Muscle of back (tissue), 11 donors: Measurements from ENCODE around the gene FAM53A. TPM values are rescaled to one million over a fixed set of nuclear protein-coding genes. Genes with fewer than 3 reads are reported as not detected.

ENCODE experiments used
- DNase-seq, 3 donors: peaks; one replicate each; pipeline versions ENCODE4 v3.0.0 to v3.0.0-alpha.2; 2013
- polyA plus RNA-seq, 10 donors: library from polyadenylated mRNA; unstranded; fragments of 120-200 nt; gene quantifications; one replicate each; pipeline ENCODE4 v1.2.1, GENCODE V29; 2013; ENCODE audit not compliant: insufficient read length in 10 of 10

FAM53A gene
- polyA plus RNA-seq, 10 donors: 0.92 to 1.6 (median 1.2) TPM

- DNase-seq: no peak
These were observed 60.1 kb downstream of the FAM53A start for GRCh38 chr4:1623821-1624518.

- no peak for DNase-seq
These were observed 60.7 kb downstream of the FAM53A start for GRCh38 chr4:1623400-1623799.

- DNase-seq: no peak
These were observed 61.2 kb downstream of the FAM53A start for GRCh38 chr4:1622956-1623355.

GRCh38 chr4:1622238-1622637, 61.9 kb downstream of the FAM53A start:
- DNase-seq: no peak

- no peak for DNase-seq
These were observed 62.6 kb downstream of the FAM53A start for GRCh38 chr4:1621526-1621925.

GRCh38 chr4:1619151-1619672, 64.9 kb downstream of the FAM53A start:
- DNase-seq: no peak

- no peak for DNase-seq
These were observed 65.7 kb downstream of the FAM53A start for GRCh38 chr4:1618438-1618837.

GRCh38 chr4:1616557-1616930, 67.6 kb downstream of the FAM53A start:
- DNase-seq: no peak

- no peak for DNase-seq
These were observed 68.1 kb downstream of the FAM53A start for GRCh38 chr4:1615786-1616556.

- DNase-seq: no peak
These were observed 69.1 kb downstream of the FAM53A start for GRCh38 chr4:1614854-1615595.

- DNase-seq: no peak
These were observed 69.6 kb downstream of the FAM53A start for GRCh38 chr4:1614502-1614853.

- no peak for DNase-seq
These were observed 70.1 kb downstream of the FAM53A start for GRCh38 chr4:1614049-1614448.

- DNase-seq: no peak
These were observed 71.0 kb downstream of the FAM53A start for GRCh38 chr4:1613099-1613495.

- no peak for DNase-seq
These were observed 71.6 kb downstream of the FAM53A start for GRCh38 chr4:1612278-1613098.

- DNase-seq: no peak
These were observed 72.6 kb downstream of the FAM53A start for GRCh38 chr4:1611501-1611870.

GRCh38 chr4:1610791-1611500, 73.2 kb downstream of the FAM53A start:
- DNase-seq: no peak

GRCh38 chr4:1609901-1610790, 74.0 kb downstream of the FAM53A start:
- no peak for DNase-seq

GRCh38 chr4:1608821-1609500, 75.2 kb downstream of the FAM53A start:
- no peak for DNase-seq

GRCh38 chr4:1608196-1608820, 75.8 kb downstream of the FAM53A start:
- no peak for DNase-seq
